GM21786 (cell line): Measurements from ENCODE around the gene PKD2L2.
"Not testable (repeated sequence)": the region's sequence is repeated elsewhere in the genome, so short reads cannot be mapped to it uniquely, and the experiment has no call there.

Experiments used
- ATAC-seq: cut with Tn5 transposase; IDR thresholded peaks from one replicate; pipeline ENCODE4 v1.9.1; 2021; ENCODE audit not compliant: unreplicated experiment

The PKD2L2 gene

GRCh38 chr5:137954131-137954879 lies 65.0 kb downstream of the PKD2L2 start:
- no peak for ATAC-seq

- no peak for ATAC-seq
Measured at GRCh38 chr5:137957948-137958347, 68.7 kb downstream of the PKD2L2 start.

GRCh38 chr5:137959488-137959887 lies 70.2 kb downstream of the PKD2L2 start:
- ATAC-seq, result no peak

GRCh38 chr5:137960141-137960540 lies 70.9 kb downstream of the PKD2L2 start:
- ATAC-seq, result no peak

- no peak for ATAC-seq
Measured at GRCh38 chr5:137960819-137961218, 71.6 kb downstream of the PKD2L2 start.

GRCh38 chr5:137970384-137970783 lies 81.1 kb downstream of the PKD2L2 start:
- not testable (repeated sequence) for ATAC-seq

GRCh38 chr5:137975208-137975607 lies 86.0 kb downstream of the PKD2L2 start:
- no peak for ATAC-seq

GRCh38 chr5:137989419-137989818 lies 100.2 kb downstream of the PKD2L2 start:
- no peak for ATAC-seq
